BJ (cell line): ENCODE measurements around the gene TFE3. TPM values are rescaled to one million over a fixed set of nuclear protein-coding genes. Genes with fewer than 3 reads are reported as not detected.

Experiments used
- CTCF ChIA-PET: fragments of 350-600 bp; formaldehyde crosslinking; extraction: SDS; loops from one replicate; lab custom pipeline; 2021; ENCODE audit warnings: antibody characterized with exemption, inconsistent platforms; lab: Yijun Ruan, JAX
- POLR2A ChIA-PET: fragments of 300-600 bp; sonication (Branson Sonifier 250); formaldehyde crosslinking; extraction: SDS; loops from one replicate; lab custom pipeline; 2021; ENCODE audit warnings: antibody characterized with exemption; lab: Charles Lee
- DNase-seq: peaks from one replicate; pipeline ENCODE4 v3.0.0-alpha.2; 2011; ENCODE audit warnings: low read depth
- H3K27me3 ChIP-seq: 2 replicates; pipeline ENCODE4 v1.6.0; 2011; ENCODE audit warnings: low read length; ENCODE audit not compliant: control insufficient read depth, insufficient read depth
- H3K36me3 ChIP-seq: 2 replicates; pipeline ENCODE4 v1.5.1; 2011; ENCODE audit warnings: low read length; ENCODE audit not compliant: control insufficient read depth, insufficient read depth
- H3K4me3 ChIP-seq: 2 replicates; pipeline ENCODE4 v1.5.1; 2011; ENCODE audit warnings: low read depth, mild to moderate bottlenecking, control low read depth, low read length
- polyA plus RNA-seq: library from polyadenylated mRNA; depleted of rRNA; stranded (reverse); fragments of >200 nt; gene quantifications from 2 replicates; pipeline ENCODE4 v1.2.3, GENCODE V29; 2011
- TF ChIP-seq, protein P1 (sequence below): IDR thresholded peaks from 2 replicates; pipeline ENCODE4 v1.5.1; 2011; ENCODE audit warnings: low read depth, mild to moderate bottlenecking, control low read depth, inconsistent platforms, low read length, moderate library complexity; ENCODE audit not compliant: insufficient read depth

TFE3 gene
- polyA plus RNA-seq, 1 experiment: 26.4 TPM

DNA sequence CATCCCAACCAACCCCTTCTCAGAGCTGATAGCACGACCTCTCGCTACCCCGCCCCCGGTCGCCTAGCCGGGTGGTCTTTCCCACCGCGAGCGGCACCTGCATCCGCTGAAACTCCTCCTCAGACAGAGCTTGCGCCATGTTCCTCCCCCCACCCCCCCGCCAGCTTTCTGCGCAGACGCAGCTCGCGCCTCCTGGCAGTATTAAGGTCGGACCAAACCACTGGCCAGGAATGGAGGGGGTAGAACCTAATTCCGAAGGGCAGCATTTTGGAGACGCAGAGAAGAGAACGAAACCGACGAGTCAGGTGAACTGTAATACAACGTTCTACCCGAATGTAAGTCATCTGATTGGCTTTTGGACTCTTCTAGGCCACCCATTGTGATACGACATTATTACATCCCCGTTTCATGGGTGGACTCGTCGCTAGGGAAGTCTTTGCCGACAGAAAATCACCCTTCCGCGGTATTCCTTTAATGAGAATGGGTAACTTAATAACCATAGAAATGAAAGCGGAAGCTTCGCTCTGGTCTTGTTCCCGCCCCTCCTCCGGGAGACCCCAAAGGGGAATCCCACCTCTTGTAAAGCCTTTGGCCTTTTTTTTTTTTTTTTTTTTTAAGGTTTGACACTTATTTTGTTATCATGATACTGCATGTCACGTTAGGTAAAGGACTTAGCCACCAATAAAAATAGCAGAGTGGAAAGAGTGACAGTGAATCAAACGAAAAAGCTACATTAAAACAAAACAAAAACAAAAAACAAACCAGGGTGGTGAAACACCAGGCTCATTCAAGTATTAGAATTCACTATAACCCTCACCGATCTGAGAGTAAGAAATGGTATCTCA lies 40.8 kb downstream of the TFE3 start, which contains the start of gene GRIPAP1:
Gene GRIPAP1 (minus strand): TSS at position 174 of the 845 bp plus-strand sequence. CDS start 35 bp downstream, at position 139.
- TF ChIP-seq, protein P1, sequence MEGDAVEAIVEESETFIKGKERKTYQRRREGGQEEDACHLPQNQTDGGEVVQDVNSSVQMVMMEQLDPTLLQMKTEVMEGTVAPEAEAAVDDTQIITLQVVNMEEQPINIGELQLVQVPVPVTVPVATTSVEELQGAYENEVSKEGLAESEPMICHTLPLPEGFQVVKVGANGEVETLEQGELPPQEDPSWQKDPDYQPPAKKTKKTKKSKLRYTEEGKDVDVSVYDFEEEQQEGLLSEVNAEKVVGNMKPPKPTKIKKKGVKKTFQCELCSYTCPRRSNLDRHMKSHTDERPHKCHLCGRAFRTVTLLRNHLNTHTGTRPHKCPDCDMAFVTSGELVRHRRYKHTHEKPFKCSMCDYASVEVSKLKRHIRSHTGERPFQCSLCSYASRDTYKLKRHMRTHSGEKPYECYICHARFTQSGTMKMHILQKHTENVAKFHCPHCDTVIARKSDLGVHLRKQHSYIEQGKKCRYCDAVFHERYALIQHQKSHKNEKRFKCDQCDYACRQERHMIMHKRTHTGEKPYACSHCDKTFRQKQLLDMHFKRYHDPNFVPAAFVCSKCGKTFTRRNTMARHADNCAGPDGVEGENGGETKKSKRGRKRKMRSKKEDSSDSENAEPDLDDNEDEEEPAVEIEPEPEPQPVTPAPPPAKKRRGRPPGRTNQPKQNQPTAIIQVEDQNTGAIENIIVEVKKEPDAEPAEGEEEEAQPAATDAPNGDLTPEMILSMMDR: no peak
- no peak for DNase-seq
- Histone ChIP-seq H3K36me3 (peaks cover 4% of the 10 kb centered on the region; the same call in 1 of the 2 replicates), H3K4me3 (peak within 1 kb of the TSS; percentile 55), H3K27me3 (no peaks in the 10 kb centered on the region)
- CTCF ChIA-PET: interaction anchor here (1.0 to 1.2 kb wide), 2 partner anchors 15 to 44 kb away, joined by 3 read pairs; no protein-coding TSS in a partner anchor
- POLR2A ChIA-PET: interaction anchor here (0.5 to 0.9 kb wide), 5 partner anchors 9 to 165 kb away, joined by 3 to 21 read pairs (median 4); partner anchors contain the start of gene TFE3

DNA sequence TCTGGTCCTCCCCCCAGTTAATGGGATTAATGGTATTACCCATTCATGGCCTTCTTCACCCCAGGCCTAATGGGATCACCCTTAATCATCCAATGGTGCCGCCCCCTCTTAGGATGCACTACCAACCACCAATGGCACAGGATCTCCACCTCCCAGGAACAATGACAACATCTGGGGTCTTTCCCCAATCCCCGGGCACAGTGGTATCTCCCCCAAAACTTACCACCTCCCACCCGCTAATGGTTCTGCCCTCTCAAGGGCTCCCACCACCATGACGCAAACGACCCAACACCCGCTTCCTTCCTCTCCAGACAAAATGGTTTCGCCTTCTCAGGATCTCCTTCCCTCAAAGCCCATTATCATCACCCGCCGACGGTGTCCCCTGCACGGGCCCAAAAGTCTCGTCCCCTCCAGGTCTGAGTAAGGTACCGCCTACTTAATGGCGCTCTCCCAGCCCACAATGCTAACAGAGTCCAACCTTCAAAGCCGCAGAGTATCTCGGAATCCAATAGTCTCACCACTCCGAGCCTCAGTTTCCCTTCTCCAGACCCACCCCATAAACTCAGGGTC lies 41.6 kb downstream of the TFE3 start:
- CTCF ChIA-PET: interaction anchor here (1.2 kb wide), 1 partner anchor 16 kb away, joined by 3 read pairs; no protein-coding TSS in a partner anchor

DNA sequence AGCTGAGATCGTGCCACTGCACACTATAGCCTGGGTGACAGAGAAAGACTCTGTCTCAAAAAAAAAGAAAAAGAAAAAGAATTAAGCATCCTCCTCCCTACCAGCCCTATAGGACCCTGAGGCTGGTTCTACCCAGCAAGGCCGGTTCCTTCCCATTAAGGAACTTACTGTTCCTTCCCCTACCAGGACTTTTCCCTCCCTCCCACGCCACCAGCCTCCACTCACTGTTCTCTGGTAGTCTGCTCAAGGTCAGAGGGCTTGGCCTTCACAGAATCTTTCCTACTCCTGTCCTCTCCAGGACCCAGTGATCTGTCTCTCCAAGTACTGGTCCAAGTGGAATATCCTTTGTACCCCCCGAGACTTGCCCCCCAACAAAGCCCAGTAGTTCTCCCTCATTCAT lies 42.5 kb downstream of the TFE3 start:
- DNase-seq: no peak
- ChIA-PET CTCF (no interaction called here), POLR2A (no interaction called here)
- no peak overlapping the region for H3K4me3 ChIP-seq
- H3K36me3 ChIP-seq: peaks cover 4% of the 10 kb centered on the region; the same call in 1 of the 2 replicates
- TF ChIP-seq, protein P1: no peak
- no peaks in the 10 kb centered on the region for H3K27me3 ChIP-seq

More for the DNA sequence above, 41.6 kb downstream of the TFE3 start:
- POLR2A ChIA-PET: interaction anchor here (0.9 kb wide), 1 partner anchor 41 kb away, joined by 4 read pairs; the partner anchor contains the start of gene TFE3
- peaks cover 4% of the 10 kb centered on the region; the same call in 1 of the 2 replicates for H3K36me3 ChIP-seq
- DNase-seq: no peak
- H3K4me3 ChIP-seq: peak overlapping the region; percentile 55
- TF ChIP-seq, protein P1: no peak
- no peaks in the 10 kb centered on the region for H3K27me3 ChIP-seq

DNA sequence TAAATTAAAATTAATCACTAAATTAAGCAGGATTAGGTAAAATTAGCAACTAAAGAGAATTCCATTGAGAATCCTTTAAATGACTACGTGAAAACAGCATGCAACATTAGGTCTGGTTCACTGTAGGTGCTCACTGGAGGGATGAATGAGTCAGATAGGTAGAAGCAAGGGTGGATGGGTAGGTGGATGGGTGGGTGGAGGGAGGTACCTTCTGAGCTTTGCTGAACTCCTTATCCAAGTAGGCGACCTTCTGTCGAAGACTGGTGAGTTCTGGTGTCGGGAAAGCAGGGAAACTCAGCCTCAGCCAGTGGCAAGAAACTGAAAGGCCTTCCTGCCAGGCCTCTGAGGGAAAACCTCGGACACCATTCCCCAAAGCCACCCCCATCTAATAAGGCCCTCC lies 44.1 kb downstream of the TFE3 start:
- POLR2A ChIA-PET: no interaction called here
- CTCF ChIA-PET: no interaction called here
- TF ChIP-seq, protein P1: no peak
- H3K27me3 ChIP-seq: no peaks in the 10 kb centered on the region
- DNase-seq: no peak
- no peak overlapping the region for H3K4me3 ChIP-seq
- H3K36me3 ChIP-seq: peaks cover 5% of the 10 kb centered on the region

DNA sequence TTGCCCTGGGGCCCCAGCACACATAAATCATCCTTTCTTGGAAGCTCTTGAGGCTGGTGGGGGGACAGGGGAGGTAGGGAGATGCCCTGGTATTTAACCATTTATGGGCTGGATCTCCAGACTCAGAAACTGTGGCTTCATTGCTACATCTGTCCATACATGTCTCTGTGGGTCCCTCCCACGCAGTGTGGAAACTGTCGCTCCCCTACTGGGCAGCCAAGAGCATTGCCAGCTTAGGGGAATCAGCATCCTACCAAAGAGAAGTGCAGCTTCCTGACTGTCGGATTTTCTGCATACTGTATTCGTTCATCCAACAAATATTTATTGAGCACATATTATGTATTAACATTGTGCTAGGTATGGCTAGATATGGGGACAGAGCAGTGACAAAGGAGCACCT lies 44.8 kb downstream of the TFE3 start:
- no peaks in the 10 kb centered on the region for H3K27me3 ChIP-seq
- no peak overlapping the region for H3K4me3 ChIP-seq
- TF ChIP-seq, protein P1: no peak
- DNase-seq: no peak
- ChIA-PET POLR2A (no interaction called here), CTCF (interaction anchor here (0.6 kb wide), 1 partner anchor 17 kb away, joined by 3 read pairs; no protein-coding TSS in a partner anchor)
- H3K36me3 ChIP-seq: peaks cover 5% of the 10 kb centered on the region
